B cell (primary cell): Measurements from ENCODE around the gene CYP2A6. TPM values are rescaled to one million over a fixed set of nuclear protein-coding genes. Genes with fewer than 3 reads are reported as not detected.
"Not testable (repeated sequence)": the region's sequence is repeated elsewhere in the genome, so short reads cannot be mapped to it uniquely, and the experiment has no call there.

Experiments
- ATAC-seq: fragments of 200-7000 bp; cut with Tn5 transposase; one replicate; pipeline ENCODE4 v1.10.0; 2021; ENCODE audit warnings: low read depth, mild to moderate bottlenecking, moderate number of reproducible peaks, moderate library complexity
- CTCF ChIA-PET: fragments of 350-600 bp; sonication (Branson Sonifier 250); formaldehyde crosslinking; loops from one replicate; lab custom pipeline; 2021; ENCODE audit warnings: antibody characterized with exemption, inconsistent platforms; lab: Charles Lee
- POLR2A ChIA-PET: fragments of 350-600 bp; sonication (Branson Sonifier 250); formaldehyde crosslinking; loops from one replicate; lab custom pipeline; 2021; ENCODE audit warnings: antibody characterized with exemption; lab: Charles Lee
- DNase-seq: peaks from one replicate; pipeline ENCODE4 v3.0.0; 2013
- H2AFZ ChIP-seq: 2 replicates; pipeline ENCODE4 v1.6.1; 2012; ENCODE audit warnings: mild to moderate bottlenecking, low read depth, low read length; ENCODE audit not compliant: insufficient read depth, poor library complexity, severe bottlenecking
- H3K27ac ChIP-seq, 2 donors: 1 replicate in 1 of 2; 2 replicates in 1 of 2; pipeline ENCODE4 v1.5.1; 2012 to 2013; ENCODE audit warnings: low read length in 2 of 2, mild to moderate bottlenecking in 2 of 2, moderate library complexity in 1 of 2
- H3K27me3 ChIP-seq, 4 experiments: fragments of 200-600 bp in 1 of 4; sonication (generic) in 1 of 4; replicated peaks in 1 of 4; 1 replicate in 2 of 4; 2 replicates in 2 of 4; pipeline versions ENCODE4 v1.6.1 to v1.7.0; 2013 to 2016; ENCODE audit warnings: low read length in 3 of 4, mild to moderate bottlenecking in 2 of 4, mixed read lengths in 1 of 4, moderate library complexity in 1 of 4; ENCODE audit not compliant: insufficient read depth in 4 of 4, control insufficient read depth in 3 of 4; ENCODE audit errors: control extremely low read depth in 1 of 4
- H3K36me3 ChIP-seq, 2 experiments: replicated peaks in 1 of 2; 1 replicate in 1 of 2; 2 replicates in 1 of 2; pipeline versions ENCODE4 v1.6.1 to v1.7.1; 2013; ENCODE audit warnings: low read length in 1 of 2; ENCODE audit not compliant: insufficient read depth in 2 of 2, control insufficient read depth in 1 of 2; ENCODE audit errors: control extremely low read depth in 1 of 2, extremely low read depth in 1 of 2
- H3K4me1 ChIP-seq, 2 donors: fragments of 200-600 bp in 1 of 2; sonication (generic) in 1 of 2; 1 replicate in 1 of 2; 2 replicates in 1 of 2; pipeline versions ENCODE4 v1.5.1 to v1.6.1; 2013 to 2017; ENCODE audit warnings: low read length in 2 of 2; ENCODE audit not compliant: control insufficient read depth in 2 of 2, insufficient read depth in 2 of 2
- H3K4me2 ChIP-seq: replicated peaks from 2 replicates; pipeline ENCODE3; 2012; ENCODE audit warnings: mild to moderate bottlenecking, low read depth, low read length; ENCODE audit not compliant: poor library complexity, severe bottlenecking
- H3K4me3 ChIP-seq, 5 experiments: fragments of 200-600 bp in 1 of 5; sonication (generic) in 1 of 5; 1 replicate in 3 of 5; 2 replicates in 2 of 5; pipeline versions ENCODE4 v1.5.1 to v1.7.0; 2011 to 2016; ENCODE audit warnings: low read length in 4 of 5, mild to moderate bottlenecking in 4 of 5, low read depth in 2 of 5, control low read depth in 1 of 5, moderate library complexity in 1 of 5; ENCODE audit not compliant: insufficient read depth in 1 of 5; ENCODE audit errors: control extremely low read depth in 1 of 5, extremely low read depth in 1 of 5
- H3K79me2 ChIP-seq: fragments of 200-600 bp; sonication (generic); one replicate; pipeline ENCODE4 v1.6.0; 2016; ENCODE audit warnings: low read length; ENCODE audit not compliant: control insufficient read depth, insufficient read depth
- H3K9ac ChIP-seq: fragments of 200-600 bp; sonication (generic); 2 replicates; pipeline ENCODE4 v1.6.1; 2017; ENCODE audit warnings: mild to moderate bottlenecking, low read length, moderate library complexity
- H3K9me3 ChIP-seq, 3 donors: one replicate each; pipeline versions ENCODE4 v1.6.1 to v1.7.1; 2013; ENCODE audit warnings: low read length in 2 of 3; ENCODE audit not compliant: control insufficient read depth in 2 of 3, insufficient read depth in 1 of 3; ENCODE audit errors: control extremely low read depth in 1 of 3
- H4K20me1 ChIP-seq: 2 replicates; pipeline ENCODE4 v1.6.0; 2012; ENCODE audit warnings: mild to moderate bottlenecking, low read length; ENCODE audit not compliant: insufficient read depth, control insufficient read depth, poor library complexity, severe bottlenecking
- H3K27ac Mint-ChIP-seq: one replicate; pipeline ENCODE4 v1.8.0; 2021; ENCODE audit warnings: mixed read lengths
- H3K27me3 Mint-ChIP-seq: one replicate; pipeline ENCODE4 v1.8.0; 2021; ENCODE audit warnings: mixed read lengths
- H3K4me1 Mint-ChIP-seq: one replicate; pipeline ENCODE4 v1.8.0; 2021; ENCODE audit warnings: mixed read lengths
- H3K4me3 Mint-ChIP-seq: one replicate; pipeline ENCODE4 v1.8.0; 2021; ENCODE audit warnings: mixed read lengths
- H3K9me3 Mint-ChIP-seq: one replicate; pipeline ENCODE4 v1.8.0; 2022; ENCODE audit warnings: mixed read lengths; ENCODE audit not compliant: insufficient read depth
- CTCF ChIP-seq: fragments of 200-600 bp; IDR thresholded peaks from one replicate; pipeline ENCODE4 v1.8.0; 2022; ENCODE audit warnings: antibody characterized with exemption, mild to moderate bottlenecking
- EZH2 ChIP-seq: IDR thresholded peaks from 2 replicates; pipeline ENCODE4 v1.6.1; 2012; ENCODE audit warnings: borderline replicate concordance, low read depth, mild to moderate bottlenecking, moderate library complexity, low read length; ENCODE audit not compliant: insufficient read depth, poor library complexity, severe bottlenecking
- WGBS: methylation state at CpG from one replicate; pipeline ENCODE4 v1.1.5; 2013; ENCODE audit warnings: missing lambda C conversion rate; ENCODE audit not compliant: insufficient coverage; 5-methylcytosine and 5-hydroxymethylcytosine counted together
- intact Hi-C: fragments of 100-400 bp; cut with micrococcal nuclease; formaldehyde crosslinking; loops from one replicate; pipeline ENCODE4 v1.10.0; 2022
- polyA plus RNA-seq: library from polyadenylated mRNA; depleted of rRNA; stranded (reverse); fragments of >200 nt; gene quantifications from 2 replicates; pipeline ENCODE4 v1.2.3, GENCODE V29; 2012
- total RNA-seq, 2 donors: library from RNA; stranded (reverse); fragments of 120-200 nt in 1 of 2; gene quantifications; 1 replicate in 1 of 2; 2 replicates in 1 of 2; pipeline versions ENCODE4 v1.2.3 to v1.2.4, GENCODE V29; 2013 to 2022

The CYP2A6 gene
- total and polyA plus RNA-seq, 2 donors (not counting 1 experiment from before 2014, with no cell fraction given) = not detected

DNA sequence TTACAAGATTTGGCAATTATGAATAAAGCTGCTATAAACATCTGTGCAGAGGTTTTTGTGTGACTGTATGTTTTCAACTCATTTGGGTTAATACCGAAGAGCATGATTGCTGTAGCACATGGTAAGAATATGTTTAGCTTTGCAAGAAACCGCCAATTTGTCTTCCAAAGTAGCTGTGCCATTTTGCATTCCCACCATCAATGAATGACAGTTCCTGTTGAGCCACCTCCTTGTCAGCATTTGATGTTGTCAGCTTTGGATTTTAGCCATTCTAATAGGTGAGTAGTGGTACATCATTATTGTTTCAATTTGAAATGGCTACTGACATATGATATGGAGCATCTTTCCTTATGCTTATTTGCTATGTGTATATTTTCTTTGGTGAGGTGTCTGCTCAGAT lies 23.6 kb upstream of the CYP2A6 start:
- peaks cover 51% of the 10 kb centered on the region for H3K27me3 Mint-ChIP-seq
- H3K79me2 ChIP-seq, H3K9me3 Mint-ChIP-seq, POLR2A ChIA-PET, H3K4me3 ChIP-seq, H3K27ac ChIP-seq, H4K20me1 ChIP-seq, intact Hi-C loops, H3K9ac ChIP-seq, H2AFZ ChIP-seq, CTCF ChIA-PET, ATAC-seq, DNase-seq, H3K4me1 Mint-ChIP-seq, H3K4me2 ChIP-seq, H3K4me1 ChIP-seq, H3K9me3 ChIP-seq, H3K27me3 ChIP-seq, H3K36me3 ChIP-seq, H3K27ac Mint-ChIP-seq, H3K4me3 Mint-ChIP-seq: not testable (repeated sequence)
- 100% methylated on average over 1 of the region's 2 CpGs for WGBS

DNA sequence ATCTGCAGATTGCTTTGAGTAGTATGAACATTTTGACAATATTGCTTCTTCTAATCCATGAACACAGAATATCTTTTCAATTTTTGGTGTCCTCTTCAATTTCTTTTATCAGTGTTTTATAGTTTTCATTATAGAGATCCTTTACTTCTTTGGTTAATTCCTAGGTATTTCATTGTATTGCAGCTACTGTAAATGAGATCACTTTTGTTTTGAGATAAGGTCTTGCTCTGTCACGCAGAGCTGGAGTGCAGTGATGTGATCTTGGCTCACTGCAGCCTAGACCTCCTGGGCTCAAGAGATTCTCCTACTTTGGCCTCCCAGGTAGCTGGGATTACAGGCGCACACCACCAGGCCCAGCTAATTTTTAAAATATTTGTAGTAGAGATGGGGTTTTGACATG lies 22.0 kb upstream of the CYP2A6 start:
- Histone ChIP-seq H3K9ac (no peak overlapping the region), H4K20me1 (no peaks in the 10 kb centered on the region), H3K36me3 (no peaks in the 10 kb centered on the region), H3K4me3 (no peak overlapping the region), H3K4me2 (no peak overlapping the region), H3K79me2 (no peaks in the 10 kb centered on the region), H3K27me3 (peaks cover 0 to 10% (median 2%) of the 10 kb centered on the region in 4 experiments), H3K4me1 (no peaks in the 10 kb centered on the region), H3K9me3 (peaks cover 0 to 3% (median 0%) of the 10 kb centered on the region in 3 donors), H3K27ac (no peak overlapping the region), H2AFZ (no peak overlapping the region)
- H3K27me3 Mint-ChIP-seq = peaks cover 46% of the 10 kb centered on the region
- peaks cover 7% of the 10 kb centered on the region for H3K4me1 Mint-ChIP-seq
- intact Hi-C loops = no loop called here
- H3K4me3 Mint-ChIP-seq = no peak overlapping the region
- H3K9me3 Mint-ChIP-seq = peaks cover 2% of the 10 kb centered on the region
- POLR2A ChIA-PET = no interaction called here
- CTCF ChIA-PET = no interaction called here
- no peak overlapping the region for H3K27ac Mint-ChIP-seq
- no peak for TF ChIP-seq EZH2
- TF ChIP-seq CTCF = no peak
- WGBS = 100% methylated on average over 1 of the region's 2 CpGs
- ATAC-seq = no peak
- DNase-seq = no peak
